Ishikawa (cell line): Measurements from ENCODE around the gene NOD1.

ENCODE experiments used
- CEBPB ChIP-seq: IDR thresholded peaks from 2 replicates; pipeline ENCODE4 v1.6.1; 2012
- CREB1 ChIP-seq: IDR thresholded peaks from 2 replicates; pipeline ENCODE4 v1.6.1; 2012; ENCODE audit warnings: low read depth
- EGR1 ChIP-seq: IDR thresholded peaks from 2 replicates; pipeline ENCODE4 v1.6.1; 2012
- EP300 ChIP-seq: IDR thresholded peaks from 2 replicates; pipeline ENCODE4 v1.6.1; 2012; ENCODE audit warnings: borderline replicate concordance
- FOXM1 ChIP-seq: IDR thresholded peaks from 2 replicates; pipeline ENCODE4 v1.6.1; 2012; ENCODE audit warnings: low read depth, borderline replicate concordance
- NFIC ChIP-seq: IDR thresholded peaks from 2 replicates; pipeline ENCODE4 v1.6.1; 2012
- RAD21 ChIP-seq: IDR thresholded peaks from 2 replicates; pipeline ENCODE4 v1.6.1; 2012; ENCODE audit warnings: low read depth
- TAF1 ChIP-seq: IDR thresholded peaks from 2 replicates; pipeline ENCODE4 v1.6.1; 2012; ENCODE audit warnings: low read depth, mild to moderate bottlenecking
- TCF12 ChIP-seq: IDR thresholded peaks from 2 replicates; pipeline ENCODE4 v1.6.1; 2012; ENCODE audit warnings: low read depth
- TEAD4 ChIP-seq: IDR thresholded peaks from 2 replicates; pipeline ENCODE4 v1.6.1; 2012
- YY1 ChIP-seq: IDR thresholded peaks from 2 replicates; pipeline ENCODE4 v1.6.1; 2012; ENCODE audit warnings: low read depth
- ZBTB7A ChIP-seq: IDR thresholded peaks from 2 replicates; pipeline ENCODE4 v1.6.1; 2012; ENCODE audit warnings: low read depth
- TF ChIP-seq, protein P1 (sequence below): IDR thresholded peaks from 2 replicates; pipeline ENCODE4 v1.6.1; 2012
- TF ChIP-seq, protein P2 (sequence below): IDR thresholded peaks from 2 replicates; pipeline ENCODE4 v1.6.1; 2012; ENCODE audit warnings: low read depth, mild to moderate bottlenecking
- TF ChIP-seq, protein P3 (sequence below): IDR thresholded peaks from 2 replicates; pipeline ENCODE4 v1.6.1; 2012

NOD1 gene

DNA sequence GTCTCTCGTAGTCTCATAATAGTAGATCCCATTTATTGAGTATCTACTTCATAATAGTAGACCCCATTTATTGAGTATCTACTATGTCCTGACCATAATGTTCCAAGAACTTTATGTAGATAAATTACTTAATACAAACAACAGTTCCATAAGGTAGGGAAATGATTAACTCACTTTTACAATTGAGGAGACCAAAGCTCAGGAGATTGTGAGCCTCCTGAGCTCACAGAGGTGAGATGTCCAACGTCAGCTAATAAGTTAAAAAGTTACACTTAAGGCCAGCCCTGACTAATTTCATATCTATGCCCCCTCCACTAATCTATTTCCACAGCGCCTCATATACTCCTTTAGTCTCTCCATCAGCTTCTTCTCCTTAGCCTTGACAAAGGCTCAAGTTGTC is 43.6 kb upstream of the NOD1 start:
- TF ChIP-seq CEBPB (no peak), EGR1 (no peak), NFIC (no peak), FOXM1 (no peak), YY1 (no peak), TCF12 (no peak), ZBTB7A (no peak), TAF1 (no peak), EP300 (no peak), CREB1 (no peak), TEAD4 (no peak), RAD21 (no peak)
- TF ChIP-seq, protein P1, sequence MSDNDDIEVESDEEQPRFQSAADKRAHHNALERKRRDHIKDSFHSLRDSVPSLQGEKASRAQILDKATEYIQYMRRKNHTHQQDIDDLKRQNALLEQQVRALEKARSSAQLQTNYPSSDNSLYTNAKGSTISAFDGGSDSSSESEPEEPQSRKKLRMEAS = no peak
- TF ChIP-seq, protein P2, sequence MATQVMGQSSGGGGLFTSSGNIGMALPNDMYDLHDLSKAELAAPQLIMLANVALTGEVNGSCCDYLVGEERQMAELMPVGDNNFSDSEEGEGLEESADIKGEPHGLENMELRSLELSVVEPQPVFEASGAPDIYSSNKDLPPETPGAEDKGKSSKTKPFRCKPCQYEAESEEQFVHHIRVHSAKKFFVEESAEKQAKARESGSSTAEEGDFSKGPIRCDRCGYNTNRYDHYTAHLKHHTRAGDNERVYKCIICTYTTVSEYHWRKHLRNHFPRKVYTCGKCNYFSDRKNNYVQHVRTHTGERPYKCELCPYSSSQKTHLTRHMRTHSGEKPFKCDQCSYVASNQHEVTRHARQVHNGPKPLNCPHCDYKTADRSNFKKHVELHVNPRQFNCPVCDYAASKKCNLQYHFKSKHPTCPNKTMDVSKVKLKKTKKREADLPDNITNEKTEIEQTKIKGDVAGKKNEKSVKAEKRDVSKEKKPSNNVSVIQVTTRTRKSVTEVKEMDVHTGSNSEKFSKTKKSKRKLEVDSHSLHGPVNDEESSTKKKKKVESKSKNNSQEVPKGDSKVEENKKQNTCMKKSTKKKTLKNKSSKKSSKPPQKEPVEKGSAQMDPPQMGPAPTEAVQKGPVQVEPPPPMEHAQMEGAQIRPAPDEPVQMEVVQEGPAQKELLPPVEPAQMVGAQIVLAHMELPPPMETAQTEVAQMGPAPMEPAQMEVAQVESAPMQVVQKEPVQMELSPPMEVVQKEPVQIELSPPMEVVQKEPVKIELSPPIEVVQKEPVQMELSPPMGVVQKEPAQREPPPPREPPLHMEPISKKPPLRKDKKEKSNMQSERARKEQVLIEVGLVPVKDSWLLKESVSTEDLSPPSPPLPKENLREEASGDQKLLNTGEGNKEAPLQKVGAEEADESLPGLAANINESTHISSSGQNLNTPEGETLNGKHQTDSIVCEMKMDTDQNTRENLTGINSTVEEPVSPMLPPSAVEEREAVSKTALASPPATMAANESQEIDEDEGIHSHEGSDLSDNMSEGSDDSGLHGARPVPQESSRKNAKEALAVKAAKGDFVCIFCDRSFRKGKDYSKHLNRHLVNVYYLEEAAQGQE = no peak
- TF ChIP-seq, protein P3, sequence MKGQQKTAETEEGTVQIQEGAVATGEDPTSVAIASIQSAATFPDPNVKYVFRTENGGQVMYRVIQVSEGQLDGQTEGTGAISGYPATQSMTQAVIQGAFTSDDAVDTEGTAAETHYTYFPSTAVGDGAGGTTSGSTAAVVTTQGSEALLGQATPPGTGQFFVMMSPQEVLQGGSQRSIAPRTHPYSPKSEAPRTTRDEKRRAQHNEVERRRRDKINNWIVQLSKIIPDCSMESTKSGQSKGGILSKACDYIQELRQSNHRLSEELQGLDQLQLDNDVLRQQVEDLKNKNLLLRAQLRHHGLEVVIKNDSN = no peak

DNA sequence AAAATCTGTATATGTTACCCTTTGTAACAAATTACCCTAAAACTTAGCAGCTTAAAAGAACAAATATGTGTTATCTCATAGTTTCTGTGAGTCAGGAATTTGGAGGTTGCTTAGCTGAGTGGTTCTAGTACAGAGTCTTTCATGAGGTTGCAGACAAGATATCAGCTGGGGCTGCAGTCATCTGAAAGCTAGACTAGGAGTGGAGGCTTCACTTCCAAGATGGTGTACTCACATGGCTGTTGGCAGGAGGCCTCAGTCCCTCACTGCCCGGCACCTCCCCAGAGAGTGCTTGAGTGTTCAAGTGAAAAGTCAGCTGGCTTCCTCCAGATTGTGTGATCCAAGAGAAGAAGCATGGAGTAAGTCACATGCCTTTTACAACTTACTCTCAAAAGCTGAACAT is 42.9 kb upstream of the NOD1 start:
- no peak for TF ChIP-seq EGR1
- no peak for TF ChIP-seq ZBTB7A
- TF ChIP-seq, protein P3 = no peak
- no peak for TF ChIP-seq EP300
- TF ChIP-seq NFIC = no peak
- TF ChIP-seq, protein P1 = no peak
- no peak for TF ChIP-seq YY1
- no peak for TF ChIP-seq TAF1
- TF ChIP-seq CEBPB = no peak
- TF ChIP-seq TEAD4 = no peak
- TF ChIP-seq TCF12 = no peak
- TF ChIP-seq FOXM1 = no peak
- TF ChIP-seq RAD21 = no peak
- TF ChIP-seq, protein P2 = no peak
- no peak for TF ChIP-seq CREB1

DNA sequence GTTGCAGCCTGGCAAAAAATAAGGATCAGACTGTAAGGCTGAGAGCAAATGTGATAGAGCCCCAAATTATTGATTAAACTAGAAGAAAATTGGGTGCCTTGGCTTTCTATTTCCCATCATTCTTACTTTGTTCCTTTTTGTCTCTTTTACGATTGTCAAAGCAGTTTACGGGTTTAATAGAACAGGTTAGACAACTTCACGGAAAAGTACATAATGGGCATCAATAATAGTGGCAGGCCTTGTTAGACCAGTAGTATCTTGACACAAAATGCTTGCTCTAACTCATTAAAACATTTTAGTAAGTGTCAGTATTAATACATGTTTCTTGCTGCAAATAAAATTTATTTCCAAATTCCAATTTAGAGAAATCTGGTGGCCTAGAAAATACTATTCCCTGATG is 40.5 kb upstream of the NOD1 start:
- no peak for TF ChIP-seq TEAD4
- TF ChIP-seq, protein P1 = no peak
- no peak for TF ChIP-seq NFIC
- no peak for TF ChIP-seq TAF1
- no peak for TF ChIP-seq FOXM1
- no peak for TF ChIP-seq CREB1
- TF ChIP-seq YY1 = no peak
- TF ChIP-seq RAD21 = no peak
- TF ChIP-seq ZBTB7A = no peak
- TF ChIP-seq EGR1 = no peak
- no peak for TF ChIP-seq CEBPB
- TF ChIP-seq, protein P2 = no peak
- TF ChIP-seq, protein P3 = no peak
- no peak for TF ChIP-seq EP300
- TF ChIP-seq TCF12 = no peak

DNA sequence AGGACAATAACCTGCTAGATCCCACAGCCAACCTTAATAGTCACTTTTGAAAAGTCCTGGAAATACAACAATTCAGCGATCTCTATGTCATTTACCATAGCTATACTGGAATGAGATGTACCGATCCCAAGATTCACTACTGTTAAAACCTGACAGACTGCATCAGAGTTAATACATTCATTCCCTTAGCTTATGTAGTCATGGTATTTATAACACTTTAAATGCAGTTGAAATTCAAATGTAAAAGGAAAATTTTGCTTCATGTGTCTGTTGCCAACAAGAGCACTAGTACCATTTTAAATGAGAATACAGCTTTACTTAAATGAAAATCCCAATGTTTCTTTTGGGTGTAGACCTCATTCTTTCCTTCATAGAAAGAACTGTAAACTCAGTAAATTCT is 37.2 kb upstream of the NOD1 start:
- TF ChIP-seq ZBTB7A = no peak
- TF ChIP-seq EGR1 = no peak
- TF ChIP-seq FOXM1 = no peak
- no peak for TF ChIP-seq EP300
- TF ChIP-seq, protein P1 = no peak
- TF ChIP-seq RAD21 = no peak
- no peak for TF ChIP-seq CEBPB
- TF ChIP-seq, protein P3 = no peak
- TF ChIP-seq TEAD4 = no peak
- no peak for TF ChIP-seq TAF1
- TF ChIP-seq NFIC = no peak
- no peak for TF ChIP-seq TCF12
- no peak for TF ChIP-seq CREB1
- TF ChIP-seq, protein P2 = no peak
